ENCODE measurements around the gene DEPDC7. TPM values are rescaled to one million over a fixed set of nuclear protein-coding genes. Genes with fewer than 3 reads are reported as not detected.
"Not testable (repeated sequence)": the region's sequence is repeated elsewhere in the genome, so short reads cannot be mapped to it uniquely, and the experiment has no call there.

Gene DEPDC7
- 0.85 TPM for polyA plus RNA-seq (2013, experiment 1 of 2)
- 1.00 TPM for polyA plus RNA-seq (2013, experiment 2 of 2)

- Histone ChIP-seq H3K4ac (ENCODE audit: low read length) (no peak within 1 kb of the TSS), H2AK5ac (ENCODE audit: low read depth, low read length) (no peak within 1 kb of the TSS), H3K36me3 (replicated peaks in 1 of 2; ENCODE audit: control insufficient read depth in 2 of 2, insufficient read depth in 2 of 2, low read length in 2 of 2) (no peaks in the 10 kb centered on the region), H2AFZ (ENCODE audit: low read length) (peak within 1 kb of the TSS; percentile 97), H2BK12ac (ENCODE audit: low read length) (no peak within 1 kb of the TSS), H2BK5ac (ENCODE audit: low read length) (peak within 1 kb of the TSS; percentile 3), H3K9ac (ENCODE audit: low read depth, low read length, poor library complexity) (peak within 1 kb of the TSS; percentile 39), H3K27me3 (ENCODE audit: control insufficient read depth in 3 of 3, insufficient read depth in 3 of 3, low read depth in 1 of 3, low read length in 3 of 3) (peaks cover 0 to 11% (median 7%) of the 10 kb centered on the region in 3 experiments), H3K14ac (ENCODE audit: low read length) (no peak within 1 kb of the TSS), H3K18ac (ENCODE audit: low read length) (peak within 1 kb of the TSS; percentile 24), H3K27ac (replicated peaks; ENCODE audit: low read length) (no peak within 1 kb of the TSS), H4K91ac (ENCODE audit: low read depth, low read length, poor library complexity) (no peak within 1 kb of the TSS), H2BK15ac (ENCODE audit: low read length) (no peak within 1 kb of the TSS), H3K9me3 (replicated peaks in 1 of 2; ENCODE audit: control insufficient read depth in 2 of 2, insufficient read depth in 1 of 2, low read depth in 1 of 2, low read length in 2 of 2) (no peaks in the 10 kb centered on the region), H3K4me3 (ENCODE audit: low read length in 2 of 2) (peak within 1 kb of the TSS; percentile 54 to 77), H4K8ac (ENCODE audit: low read depth, low read length) (no peak within 1 kb of the TSS), H3K79me1 (ENCODE audit: low read depth, low read length) (no peaks in the 10 kb centered on the region), H3K4me1 (ENCODE audit: control insufficient read depth in 2 of 2, insufficient read depth in 1 of 2, low read depth in 1 of 2, low read length in 2 of 2) (peaks cover 2 to 3% of the 10 kb centered on the region in 2 donors), H3K23ac (ENCODE audit: low read depth, low read length, poor library complexity) (no peak within 1 kb of the TSS), H2BK120ac (ENCODE audit: low read depth, low read length) (no peak within 1 kb of the TSS), H3K4me2 (ENCODE audit: insufficient read depth, low read length, poor library complexity, severe bottlenecking) (peak within 1 kb of the TSS; percentile 90)
- peak; percentile 76 for DNase-seq (ENCODE audit: low spot score)
- WGBS, 2 donors (ENCODE audit: extremely low coverage in 2 of 2, insufficient read length in 2 of 2, insufficient replicate concordance in 1 of 2) = no CpG with 5 or more reads among the region's 89 CpGs
Measured at GRCh38 chr11:33015621-33016551, at the start of gene DEPDC7. TSS of gene DEPDC7 (plus strand) at chr11:33015878. CDS start at chr11:33015956, 78 bp downstream.

GRCh38 chr11:32968541-32968940, 47.1 kb upstream of the DEPDC7 start:
- Histone ChIP-seq H3K9ac (ENCODE audit: low read depth, low read length, poor library complexity) (no peak overlapping the region), H3K79me1 (ENCODE audit: low read depth, low read length) (no peaks in the 10 kb centered on the region), H2AFZ (ENCODE audit: low read length) (no peak overlapping the region), H3K9me3 (replicated peaks in 1 of 2; ENCODE audit: control insufficient read depth in 2 of 2, insufficient read depth in 1 of 2, low read depth in 1 of 2, low read length in 2 of 2) (no peaks in the 10 kb centered on the region), H3K4me3 (ENCODE audit: low read length in 2 of 2) (no peak overlapping the region), H3K27me3 (ENCODE audit: control insufficient read depth in 3 of 3, insufficient read depth in 3 of 3, low read depth in 1 of 3, low read length in 3 of 3) (no peaks in the 10 kb centered on the region), H3K4me1 (ENCODE audit: control insufficient read depth in 2 of 2, insufficient read depth in 1 of 2, low read depth in 1 of 2, low read length in 2 of 2) (no peaks in the 10 kb centered on the region), H2BK5ac (ENCODE audit: low read length) (no peak overlapping the region), H2AK5ac (ENCODE audit: low read depth, low read length) (no peak overlapping the region), H3K4ac (ENCODE audit: low read length) (no peak overlapping the region), H3K27ac (replicated peaks; ENCODE audit: low read length) (no peak overlapping the region), H3K18ac (ENCODE audit: low read length) (no peak overlapping the region), H3K36me3 (replicated peaks in 1 of 2; ENCODE audit: control insufficient read depth in 2 of 2, insufficient read depth in 2 of 2, low read length in 2 of 2) (peaks cover 16 to 96% of the 10 kb centered on the region in 2 donors), H2BK120ac (ENCODE audit: low read depth, low read length) (no peak overlapping the region), H3K23ac (ENCODE audit: low read depth, low read length, poor library complexity) (no peak overlapping the region), H4K91ac (ENCODE audit: low read depth, low read length, poor library complexity) (no peak overlapping the region), H3K14ac (ENCODE audit: low read length) (no peak overlapping the region), H2BK12ac (ENCODE audit: low read length) (no peak overlapping the region), H4K8ac (ENCODE audit: low read depth, low read length) (no peak overlapping the region), H2BK15ac (ENCODE audit: low read length) (no peak overlapping the region), H3K4me2 (ENCODE audit: insufficient read depth, low read length, poor library complexity, severe bottlenecking) (no peak overlapping the region)
- DNase-seq (ENCODE audit: low spot score) = no peak
- WGBS, 2 donors (ENCODE audit: extremely low coverage in 2 of 2, insufficient read length in 2 of 2, insufficient replicate concordance in 1 of 2) = no CpG with 5 or more reads among the region's 1 CpG

- H3K14ac ChIP-seq (ENCODE audit: low read length) = not testable (repeated sequence)
- H3K36me3 ChIP-seq (replicated peaks in 1 of 2; ENCODE audit: control insufficient read depth in 2 of 2, insufficient read depth in 2 of 2, low read length in 2 of 2) = peaks cover 14 to 98% of the 10 kb centered on the region in 2 donors
Measured at GRCh38 chr11:32972233-32972632, 43.4 kb upstream of the DEPDC7 start.

GRCh38 chr11:32972781-32973180, 42.9 kb upstream of the DEPDC7 start:
- Histone ChIP-seq H3K9ac (ENCODE audit: low read depth, low read length, poor library complexity) (no peak overlapping the region), H3K27ac (replicated peaks; ENCODE audit: low read length) (no peak overlapping the region), H2BK12ac (ENCODE audit: low read length) (no peak overlapping the region), H2BK5ac (ENCODE audit: low read length) (no peak overlapping the region), H3K18ac (ENCODE audit: low read length) (no peak overlapping the region), H2AK5ac (ENCODE audit: low read depth, low read length) (no peak overlapping the region), H3K27me3 (ENCODE audit: control insufficient read depth in 3 of 3, insufficient read depth in 3 of 3, low read depth in 1 of 3, low read length in 3 of 3) (no peaks in the 10 kb centered on the region), H3K23ac (ENCODE audit: low read depth, low read length, poor library complexity) (no peak overlapping the region), H3K36me3 (replicated peaks in 1 of 2; ENCODE audit: control insufficient read depth in 2 of 2, insufficient read depth in 2 of 2, low read length in 2 of 2) (peaks cover 14 to 98% of the 10 kb centered on the region in 2 donors), H2BK15ac (ENCODE audit: low read length) (no peak overlapping the region), H2AFZ (ENCODE audit: low read length) (no peak overlapping the region), H2BK120ac (ENCODE audit: low read depth, low read length) (no peak overlapping the region), H4K91ac (ENCODE audit: low read depth, low read length, poor library complexity) (no peak overlapping the region), H3K79me1 (ENCODE audit: low read depth, low read length) (no peaks in the 10 kb centered on the region), H3K4me2 (ENCODE audit: insufficient read depth, low read length, poor library complexity, severe bottlenecking) (no peak overlapping the region), H4K8ac (ENCODE audit: low read depth, low read length) (no peak overlapping the region), H3K14ac (ENCODE audit: low read length) (no peak overlapping the region), H3K4ac (ENCODE audit: low read length) (no peak overlapping the region), H3K4me1 (ENCODE audit: control insufficient read depth in 2 of 2, insufficient read depth in 1 of 2, low read depth in 1 of 2, low read length in 2 of 2) (no peaks in the 10 kb centered on the region), H3K4me3 (ENCODE audit: low read length in 2 of 2) (no peak overlapping the region), H3K9me3 (replicated peaks in 1 of 2; ENCODE audit: control insufficient read depth in 2 of 2, insufficient read depth in 1 of 2, low read depth in 1 of 2, low read length in 2 of 2) (no peaks in the 10 kb centered on the region)
- WGBS, 2 donors (ENCODE audit: extremely low coverage in 2 of 2, insufficient read length in 2 of 2, insufficient replicate concordance in 1 of 2) = no CpG with 5 or more reads among the region's 3 CpGs
- DNase-seq (ENCODE audit: low spot score) = no peak

More at GRCh38 chr11:32972233-32972632, 43.4 kb upstream of the DEPDC7 start:
- not testable (repeated sequence) for H2BK5ac ChIP-seq (ENCODE audit: low read length); H3K4me1 ChIP-seq (ENCODE audit: control insufficient read depth in 2 of 2, insufficient read depth in 1 of 2, low read depth in 1 of 2, low read length in 2 of 2); H3K9ac ChIP-seq (ENCODE audit: low read depth, low read length, poor library complexity); H4K91ac ChIP-seq (ENCODE audit: low read depth, low read length, poor library complexity); H3K23ac ChIP-seq (ENCODE audit: low read depth, low read length, poor library complexity); DNase-seq (ENCODE audit: low spot score); H3K18ac ChIP-seq (ENCODE audit: low read length); H3K27ac ChIP-seq (replicated peaks; ENCODE audit: low read length); H3K27me3 ChIP-seq (ENCODE audit: control insufficient read depth in 3 of 3, insufficient read depth in 3 of 3, low read depth in 1 of 3, low read length in 3 of 3); H3K4ac ChIP-seq (ENCODE audit: low read length); H3K79me1 ChIP-seq (ENCODE audit: low read depth, low read length); H2BK120ac ChIP-seq (ENCODE audit: low read depth, low read length); H2AFZ ChIP-seq (ENCODE audit: low read length); H4K8ac ChIP-seq (ENCODE audit: low read depth, low read length); H2BK15ac ChIP-seq (ENCODE audit: low read length); H2AK5ac ChIP-seq (ENCODE audit: low read depth, low read length); H3K4me3 ChIP-seq (ENCODE audit: low read length in 2 of 2); H3K9me3 ChIP-seq (replicated peaks in 1 of 2; ENCODE audit: control insufficient read depth in 2 of 2, insufficient read depth in 1 of 2, low read depth in 1 of 2, low read length in 2 of 2); H2BK12ac ChIP-seq (ENCODE audit: low read length); H3K4me2 ChIP-seq (ENCODE audit: insufficient read depth, low read length, poor library complexity, severe bottlenecking)
- no CpG with 5 or more reads among the region's 3 CpGs for WGBS, 2 donors (ENCODE audit: extremely low coverage in 2 of 2, insufficient read length in 2 of 2, insufficient replicate concordance in 1 of 2)

Data from neuronal stem cell (in vitro differentiated cells).